ENCODE measurements around the gene SHH.

DNA sequence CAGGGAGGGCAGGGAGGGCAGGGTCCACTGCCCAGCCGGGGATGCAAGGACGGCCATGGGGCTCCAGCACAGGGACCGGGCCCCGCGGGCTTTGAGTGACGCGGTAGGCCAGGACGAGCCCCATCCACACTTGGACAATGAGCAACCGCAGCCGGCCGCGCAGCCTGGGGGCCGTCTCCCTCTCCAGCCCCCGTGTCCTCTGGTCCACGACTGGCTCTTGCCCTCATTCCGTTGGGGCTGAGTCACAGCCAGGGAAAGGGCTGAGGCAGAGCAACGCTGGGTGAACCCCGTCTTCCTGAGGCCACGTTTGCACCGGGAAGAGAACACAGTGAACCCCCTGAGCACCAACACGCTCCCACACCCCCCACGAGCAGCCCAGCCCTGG is 23.7 kb downstream of the SHH start:
- TF ChIP-seq ZNF8 (CRISPR knock-in tag; IDR thresholded peaks at IDR 0.05) (no peak), ZC3H10 (CRISPR knock-in tag; IDR thresholded peaks at IDR 0.05) (no peak), PPARA (CRISPR knock-in tag; IDR thresholded peaks at IDR 0.05; ENCODE audit: borderline replicate concordance) (no peak), ISL1 (CRISPR knock-in tag; IDR thresholded peaks at IDR 0.05) (no peak), TOX (CRISPR knock-in tag; IDR thresholded peaks at IDR 0.05; ENCODE audit: borderline replicate concordance) (no peak), ZFP30 (CRISPR knock-in tag; IDR thresholded peaks at IDR 0.05) (no peak), ARNTL (CRISPR knock-in tag; IDR thresholded peaks at IDR 0.05; ENCODE audit: borderline replicate concordance, low read depth) (no peak), OSR1 (CRISPR knock-in tag; IDR thresholded peaks at IDR 0.05) (no peak), RARB (CRISPR knock-in tag; IDR thresholded peaks at IDR 0.05) (no peak), BACH2 (CRISPR knock-in tag; IDR thresholded peaks at IDR 0.05; ENCODE audit: borderline replicate concordance) (no peak), CSDC2 (CRISPR knock-in tag; IDR thresholded peaks at IDR 0.05) (no peak)
- TF ChIP-seq, protein P1, sequence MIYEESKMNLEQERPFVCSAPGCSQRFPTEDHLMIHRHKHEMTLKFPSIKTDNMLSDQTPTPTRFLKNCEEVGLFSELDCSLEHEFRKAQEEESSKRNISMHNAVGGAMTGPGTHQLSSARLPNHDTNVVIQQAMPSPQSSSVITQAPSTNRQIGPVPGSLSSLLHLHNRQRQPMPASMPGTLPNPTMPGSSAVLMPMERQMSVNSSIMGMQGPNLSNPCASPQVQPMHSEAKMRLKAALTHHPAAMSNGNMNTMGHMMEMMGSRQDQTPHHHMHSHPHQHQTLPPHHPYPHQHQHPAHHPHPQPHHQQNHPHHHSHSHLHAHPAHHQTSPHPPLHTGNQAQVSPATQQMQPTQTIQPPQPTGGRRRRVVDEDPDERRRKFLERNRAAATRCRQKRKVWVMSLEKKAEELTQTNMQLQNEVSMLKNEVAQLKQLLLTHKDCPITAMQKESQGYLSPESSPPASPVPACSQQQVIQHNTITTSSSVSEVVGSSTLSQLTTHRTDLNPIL (CRISPR knock-in tag; IDR thresholded peaks at IDR 0.05; ENCODE audit: low read depth), result no peak
- TF ChIP-seq, protein P2, sequence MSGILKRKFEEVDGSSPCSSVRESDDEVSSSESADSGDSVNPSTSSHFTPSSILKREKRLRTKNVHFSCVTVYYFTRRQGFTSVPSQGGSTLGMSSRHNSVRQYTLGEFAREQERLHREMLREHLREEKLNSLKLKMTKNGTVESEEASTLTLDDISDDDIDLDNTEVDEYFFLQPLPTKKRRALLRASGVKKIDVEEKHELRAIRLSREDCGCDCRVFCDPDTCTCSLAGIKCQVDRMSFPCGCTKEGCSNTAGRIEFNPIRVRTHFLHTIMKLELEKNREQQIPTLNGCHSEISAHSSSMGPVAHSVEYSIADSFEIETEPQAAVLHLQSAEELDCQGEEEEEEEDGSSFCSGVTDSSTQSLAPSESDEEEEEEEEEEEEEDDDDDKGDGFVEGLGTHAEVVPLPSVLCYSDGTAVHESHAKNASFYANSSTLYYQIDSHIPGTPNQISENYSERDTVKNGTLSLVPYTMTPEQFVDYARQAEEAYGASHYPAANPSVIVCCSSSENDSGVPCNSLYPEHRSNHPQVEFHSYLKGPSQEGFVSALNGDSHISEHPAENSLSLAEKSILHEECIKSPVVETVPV (CRISPR knock-in tag; IDR thresholded peaks at IDR 0.05), result no peak
- TF ChIP-seq, protein P3, sequence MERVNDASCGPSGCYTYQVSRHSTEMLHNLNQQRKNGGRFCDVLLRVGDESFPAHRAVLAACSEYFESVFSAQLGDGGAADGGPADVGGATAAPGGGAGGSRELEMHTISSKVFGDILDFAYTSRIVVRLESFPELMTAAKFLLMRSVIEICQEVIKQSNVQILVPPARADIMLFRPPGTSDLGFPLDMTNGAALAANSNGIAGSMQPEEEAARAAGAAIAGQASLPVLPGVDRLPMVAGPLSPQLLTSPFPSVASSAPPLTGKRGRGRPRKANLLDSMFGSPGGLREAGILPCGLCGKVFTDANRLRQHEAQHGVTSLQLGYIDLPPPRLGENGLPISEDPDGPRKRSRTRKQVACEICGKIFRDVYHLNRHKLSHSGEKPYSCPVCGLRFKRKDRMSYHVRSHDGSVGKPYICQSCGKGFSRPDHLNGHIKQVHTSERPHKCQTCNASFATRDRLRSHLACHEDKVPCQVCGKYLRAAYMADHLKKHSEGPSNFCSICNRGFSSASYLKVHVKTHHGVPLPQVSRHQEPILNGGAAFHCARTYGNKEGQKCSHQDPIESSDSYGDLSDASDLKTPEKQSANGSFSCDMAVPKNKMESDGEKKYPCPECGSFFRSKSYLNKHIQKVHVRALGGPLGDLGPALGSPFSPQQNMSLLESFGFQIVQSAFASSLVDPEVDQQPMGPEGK (CRISPR knock-in tag; IDR thresholded peaks at IDR 0.05; ENCODE audit: borderline replicate concordance), result no peak

Data from SK-N-SH treated with all-trans-retinoic acid at 6 μM for 48 hours (cell line).